Epithelial cell of proximal tubule (primary cell): ENCODE measurements around the gene KSR2. TPM values are rescaled to one million over a fixed set of nuclear protein-coding genes. Genes with fewer than 3 reads are reported as not detected.

Source experiments
- DNase-seq: peaks from one replicate; pipeline ENCODE4 v3.0.0-alpha.2; 2011; ENCODE audit warnings: low read depth
- H3K4me3 ChIP-seq: 2 replicates; pipeline ENCODE4 v1.5.1; 2011; ENCODE audit warnings: low read depth, mild to moderate bottlenecking, low read length
- CTCF ChIP-seq: conservative IDR thresholded peaks from 2 replicates; pipeline ENCODE4 v1.5.1; 2012; ENCODE audit warnings: low read depth, mild to moderate bottlenecking, low read length
- total RNA-seq: library from RNA; depleted of rRNA; stranded (reverse); fragments of >200 nt; gene quantifications from 2 replicates; pipeline ENCODE4 v1.2.3, GENCODE V29; 2015

The KSR2 gene
- total RNA-seq, 1 donor from 2014 or later: 0.29 TPM

- no peak for TF ChIP-seq CTCF
- DNase-seq: no peak
- no peak overlapping the region for H3K4me3 ChIP-seq
Observed at GRCh38 chr12:117674763-117675162, 294.0 kb downstream of the KSR2 start.

- H3K4me3 ChIP-seq: no peak overlapping the region
- DNase-seq: no peak
- no peak for TF ChIP-seq CTCF
Observed at GRCh38 chr12:117674313-117674712, 294.5 kb downstream of the KSR2 start.

GRCh38 chr12:117671734-117672133 is 297.1 kb downstream of the KSR2 start:
- no peak overlapping the region for H3K4me3 ChIP-seq
- peak; percentile 86 for TF ChIP-seq CTCF
- no peak for DNase-seq

- no peak for TF ChIP-seq CTCF
- no peak overlapping the region for H3K4me3 ChIP-seq
- DNase-seq: no peak
Observed at GRCh38 chr12:117664169-117664568, 304.6 kb downstream of the KSR2 start.

- H3K4me3 ChIP-seq: no peak overlapping the region
- no peak for DNase-seq
- TF ChIP-seq CTCF: no peak
Observed at GRCh38 chr12:117662620-117663395, 306.0 kb downstream of the KSR2 start.

- no peak for TF ChIP-seq CTCF
- no peak for DNase-seq
- no peak overlapping the region for H3K4me3 ChIP-seq
Observed at GRCh38 chr12:117662220-117662619, 306.6 kb downstream of the KSR2 start.

- no peak for DNase-seq
- TF ChIP-seq CTCF: no peak
Observed at GRCh38 chr12:117661471-117661870, 307.3 kb downstream of the KSR2 start.

More at GRCh38 chr12:117661471-117661870, 307.3 kb downstream of the KSR2 start:
- H3K4me3 ChIP-seq: no peak overlapping the region
